Calu3 (cell line): ENCODE data around the gene ZNF792. TPM values are rescaled to one million over a fixed set of nuclear protein-coding genes. Genes with fewer than 3 reads are reported as not detected.
"Not testable (repeated sequence)": the region's sequence is repeated elsewhere in the genome, so short reads cannot be mapped to it uniquely, and the experiment has no call there.

Experiments used
- BruUV-seq: library from RNA; stranded (reverse); fragments of 400-500 nt; replicated peaks from 2 replicates; lab custom pipeline; 2021; lab: Mats Ljungman, UMichigan
- CTCF ChIA-PET: fragments of 300-600 bp; sonication (Branson Sonifier 250); formaldehyde crosslinking; loops from one replicate; lab custom pipeline; 2022; ENCODE audit warnings: antibody characterized with exemption; lab: Charles Lee
- DNase-seq: peaks from one replicate; pipeline ENCODE4 v3.0.0; 2022
- H3K27ac Mint-ChIP-seq: one replicate; pipeline ENCODE4 v1.8.0; 2022; ENCODE audit warnings: mixed read lengths; ENCODE audit not compliant: unreplicated experiment
- H3K27me3 Mint-ChIP-seq: one replicate; pipeline ENCODE4 v1.8.0; 2022; ENCODE audit warnings: mixed read lengths; ENCODE audit not compliant: unreplicated experiment
- H3K36me3 Mint-ChIP-seq: one replicate; pipeline ENCODE4 v1.8.0; 2022; ENCODE audit warnings: mild to moderate bottlenecking, moderate library complexity, mixed read lengths; ENCODE audit not compliant: insufficient read depth, unreplicated experiment
- H3K4me1 Mint-ChIP-seq: one replicate; pipeline ENCODE4 v1.8.0; 2022; ENCODE audit warnings: mild to moderate bottlenecking, low read depth, mixed read lengths; ENCODE audit not compliant: unreplicated experiment
- H3K4me3 Mint-ChIP-seq: one replicate; pipeline ENCODE4 v1.8.0; 2022; ENCODE audit warnings: mild to moderate bottlenecking, low read depth, moderate library complexity, mixed read lengths; ENCODE audit not compliant: unreplicated experiment
- H3K9me3 Mint-ChIP-seq: one replicate; pipeline ENCODE4 v1.8.0; 2022; ENCODE audit warnings: low read depth, mixed read lengths; ENCODE audit not compliant: unreplicated experiment
- intact Hi-C: fragments of 100-400 bp; cut with micrococcal nuclease; formaldehyde crosslinking; loops from one replicate; pipeline ENCODE4 v1.10.0; 2022; ENCODE audit not compliant: unreplicated experiment
- total RNA-seq: library from RNA; stranded (reverse); gene quantifications from 2 replicates; pipeline ENCODE4 v1.2.3, GENCODE V29; 2022
- TF ChIP-seq, protein P1 (sequence below): fragments of 200-600 bp; IDR thresholded peaks from one replicate; pipeline ENCODE4 v1.8.0; 2022; ENCODE audit warnings: antibody characterized with exemption; ENCODE audit not compliant: unreplicated experiment

ZNF792 gene
- total RNA-seq, 1 experiment from 2014 or later, result 9.3 TPM

DNA sequence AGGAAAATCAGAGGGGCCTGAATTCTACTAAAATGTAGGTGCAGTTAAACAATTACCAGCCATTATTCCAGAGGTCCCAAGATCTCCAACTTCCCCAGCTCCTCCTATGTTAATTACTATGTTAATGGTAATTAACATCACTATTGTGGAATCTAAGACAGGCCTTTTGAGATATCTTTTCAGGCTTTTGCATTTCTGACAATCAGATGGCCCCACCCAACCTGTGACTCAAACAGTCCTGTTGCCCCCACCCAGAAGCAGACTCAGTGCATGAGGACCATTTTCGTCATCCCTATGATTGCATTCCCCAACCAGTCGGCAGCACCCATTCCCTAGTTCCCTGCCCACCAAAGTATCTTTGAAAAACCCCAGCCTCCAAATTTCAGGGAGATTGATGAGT lies 45.8 kb downstream of the ZNF792 start:
- Mint-ChIP-seq H3K9me3 (peaks cover 16% of the 10 kb centered on the region), H3K27me3 (peaks cover 13% of the 10 kb centered on the region), H3K4me1 (no peaks in the 10 kb centered on the region), H3K4me3 (no peak overlapping the region), H3K27ac (no peak overlapping the region), H3K36me3 (no peaks in the 10 kb centered on the region)
- CTCF ChIA-PET, result no interaction called here
- no TSS peak for BruUV-seq
- no peak for DNase-seq
- TF ChIP-seq, protein P1, sequence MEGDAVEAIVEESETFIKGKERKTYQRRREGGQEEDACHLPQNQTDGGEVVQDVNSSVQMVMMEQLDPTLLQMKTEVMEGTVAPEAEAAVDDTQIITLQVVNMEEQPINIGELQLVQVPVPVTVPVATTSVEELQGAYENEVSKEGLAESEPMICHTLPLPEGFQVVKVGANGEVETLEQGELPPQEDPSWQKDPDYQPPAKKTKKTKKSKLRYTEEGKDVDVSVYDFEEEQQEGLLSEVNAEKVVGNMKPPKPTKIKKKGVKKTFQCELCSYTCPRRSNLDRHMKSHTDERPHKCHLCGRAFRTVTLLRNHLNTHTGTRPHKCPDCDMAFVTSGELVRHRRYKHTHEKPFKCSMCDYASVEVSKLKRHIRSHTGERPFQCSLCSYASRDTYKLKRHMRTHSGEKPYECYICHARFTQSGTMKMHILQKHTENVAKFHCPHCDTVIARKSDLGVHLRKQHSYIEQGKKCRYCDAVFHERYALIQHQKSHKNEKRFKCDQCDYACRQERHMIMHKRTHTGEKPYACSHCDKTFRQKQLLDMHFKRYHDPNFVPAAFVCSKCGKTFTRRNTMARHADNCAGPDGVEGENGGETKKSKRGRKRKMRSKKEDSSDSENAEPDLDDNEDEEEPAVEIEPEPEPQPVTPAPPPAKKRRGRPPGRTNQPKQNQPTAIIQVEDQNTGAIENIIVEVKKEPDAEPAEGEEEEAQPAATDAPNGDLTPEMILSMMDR, result no peak
- intact Hi-C loops, result no loop called here

DNA sequence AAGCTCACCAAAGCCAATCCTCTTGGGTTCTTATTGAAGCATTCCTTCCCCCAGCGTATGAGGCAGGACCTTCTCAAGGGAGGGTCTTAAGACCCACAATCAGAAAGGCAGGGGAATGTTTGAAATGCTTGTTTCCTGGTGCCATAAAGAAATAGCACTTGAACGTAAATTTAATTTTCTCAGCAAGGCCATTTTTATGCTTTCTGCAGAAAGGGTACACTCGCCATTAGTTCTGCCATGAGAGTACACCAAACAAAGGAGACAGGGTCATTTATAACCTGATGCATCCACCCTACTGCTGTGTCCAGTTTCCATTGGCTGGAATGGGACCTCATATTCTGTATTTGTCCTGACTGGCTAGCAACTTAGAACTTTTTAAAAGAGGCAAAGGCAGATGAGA lies 46.9 kb downstream of the ZNF792 start:
- BruUV-seq, H3K4me1 Mint-ChIP-seq, H3K36me3 Mint-ChIP-seq, CTCF ChIA-PET, intact Hi-C loops, H3K4me3 Mint-ChIP-seq, H3K27ac Mint-ChIP-seq, DNase-seq: not testable (repeated sequence)
- H3K9me3 Mint-ChIP-seq, result peaks cover 18% of the 10 kb centered on the region
- peaks cover 15% of the 10 kb centered on the region for H3K27me3 Mint-ChIP-seq

DNA sequence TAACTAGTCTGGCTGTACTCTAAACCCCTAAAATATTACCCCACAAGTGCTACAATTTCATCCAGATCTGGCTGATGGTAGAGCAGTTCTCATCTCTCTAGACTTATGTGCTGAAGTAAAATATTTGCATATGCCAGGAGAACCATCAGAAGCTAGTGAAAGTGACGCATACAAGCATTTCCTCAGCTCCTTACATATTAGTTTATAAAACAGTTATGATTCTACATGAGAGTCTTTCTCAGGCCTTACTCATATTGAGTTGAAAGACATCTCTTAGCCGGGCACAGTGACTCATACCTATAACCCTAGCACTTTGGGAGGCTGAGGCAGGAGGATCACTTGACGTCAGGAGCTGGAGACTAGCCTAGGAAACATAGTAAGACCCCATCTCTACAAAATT lies 53.3 kb downstream of the ZNF792 start:
- Mint-ChIP-seq H3K27me3 (peaks cover 57% of the 10 kb centered on the region), H3K4me1 (no peaks in the 10 kb centered on the region), H3K4me3 (no peak overlapping the region), H3K36me3 (no peaks in the 10 kb centered on the region), H3K9me3 (peaks cover 6% of the 10 kb centered on the region), H3K27ac (no peak overlapping the region)
- intact Hi-C loops, result no loop called here
- no peak for DNase-seq
- TF ChIP-seq, protein P1, result no peak
- CTCF ChIA-PET, result no interaction called here
- BruUV-seq, result no TSS peak

Other genes with a start within 250 kb of the ZNF792 start
- gene ZNF181, start 230.0 kb downstream of the ZNF792 start, total RNA-seq, result 5.7 and 7.0 TPM in 2 replicates
- 4.9 and 6.2 TPM in 2 replicates for gene ZNF599, start 191.0 kb downstream of the ZNF792 start, total RNA-seq
- 2.9 and 4.2 TPM in 2 replicates for gene ZNF30, start 37.3 kb downstream of the ZNF792 start, total RNA-seq
- 114 and 126 TPM in 2 replicates for gene GRAMD1A, start 36.1 kb upstream of the ZNF792 start, total RNA-seq
- gene SCN1B, start 66.2 kb upstream of the ZNF792 start, total RNA-seq, result 1.4 and 2.1 TPM in 2 replicates
- 1.4 and 2.2 TPM in 2 replicates for gene HPN, start 77.5 kb upstream of the ZNF792 start, total RNA-seq
- 183 and 291 TPM in 2 replicates for gene FXYD3, start 151.6 kb upstream of the ZNF792 start, total RNA-seq
- gene LGI4, start 170.8 kb upstream of the ZNF792 start, total RNA-seq, result 0.42 and 0.68 TPM in 2 replicates
- 1.6 and 2.0 TPM in 2 replicates for gene FXYD1, start 174.6 kb upstream of the ZNF792 start, total RNA-seq
- gene FXYD7, start 179.0 kb upstream of the ZNF792 start, total RNA-seq, result 0.90 and 1.3 TPM in 2 replicates
- gene FXYD5, start 190.5 kb upstream of the ZNF792 start, total RNA-seq, result 760 and 802 TPM in 2 replicates